A549 treated with dexamethasone at 1 μM for 4 hours (cell line): ENCODE data around the gene SHF. TPM values are rescaled to one million over a fixed set of nuclear protein-coding genes. Genes with fewer than 3 reads are reported as not detected.

Experiments used
- total RNA-seq: library from RNA; stranded (reverse); fragments of 200-300 nt; extraction: Qiagen RNA extraction; gene quantifications from 5 replicates; pipeline ENCODE4 v1.2.3, GENCODE V29; 2022

Gene SHF, protein sequence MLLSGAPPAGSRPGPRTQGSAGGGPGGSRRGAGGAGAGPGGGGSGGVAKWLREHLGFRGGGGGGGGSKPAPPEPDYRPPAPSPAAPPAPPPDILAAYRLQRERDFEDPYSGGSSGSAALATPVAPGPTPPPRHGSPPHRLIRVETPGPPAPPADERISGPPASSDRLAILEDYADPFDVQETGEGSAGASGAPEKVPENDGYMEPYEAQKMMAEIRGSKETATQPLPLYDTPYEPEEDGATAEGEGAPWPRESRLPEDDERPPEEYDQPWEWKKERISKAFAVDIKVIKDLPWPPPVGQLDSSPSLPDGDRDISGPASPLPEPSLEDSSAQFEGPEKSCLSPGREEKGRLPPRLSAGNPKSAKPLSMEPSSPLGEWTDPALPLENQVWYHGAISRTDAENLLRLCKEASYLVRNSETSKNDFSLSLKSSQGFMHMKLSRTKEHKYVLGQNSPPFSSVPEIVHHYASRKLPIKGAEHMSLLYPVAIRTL
- total RNA-seq: 0.28 to 0.66 TPM (median 0.56 TPM) in 5 replicates

DNA sequence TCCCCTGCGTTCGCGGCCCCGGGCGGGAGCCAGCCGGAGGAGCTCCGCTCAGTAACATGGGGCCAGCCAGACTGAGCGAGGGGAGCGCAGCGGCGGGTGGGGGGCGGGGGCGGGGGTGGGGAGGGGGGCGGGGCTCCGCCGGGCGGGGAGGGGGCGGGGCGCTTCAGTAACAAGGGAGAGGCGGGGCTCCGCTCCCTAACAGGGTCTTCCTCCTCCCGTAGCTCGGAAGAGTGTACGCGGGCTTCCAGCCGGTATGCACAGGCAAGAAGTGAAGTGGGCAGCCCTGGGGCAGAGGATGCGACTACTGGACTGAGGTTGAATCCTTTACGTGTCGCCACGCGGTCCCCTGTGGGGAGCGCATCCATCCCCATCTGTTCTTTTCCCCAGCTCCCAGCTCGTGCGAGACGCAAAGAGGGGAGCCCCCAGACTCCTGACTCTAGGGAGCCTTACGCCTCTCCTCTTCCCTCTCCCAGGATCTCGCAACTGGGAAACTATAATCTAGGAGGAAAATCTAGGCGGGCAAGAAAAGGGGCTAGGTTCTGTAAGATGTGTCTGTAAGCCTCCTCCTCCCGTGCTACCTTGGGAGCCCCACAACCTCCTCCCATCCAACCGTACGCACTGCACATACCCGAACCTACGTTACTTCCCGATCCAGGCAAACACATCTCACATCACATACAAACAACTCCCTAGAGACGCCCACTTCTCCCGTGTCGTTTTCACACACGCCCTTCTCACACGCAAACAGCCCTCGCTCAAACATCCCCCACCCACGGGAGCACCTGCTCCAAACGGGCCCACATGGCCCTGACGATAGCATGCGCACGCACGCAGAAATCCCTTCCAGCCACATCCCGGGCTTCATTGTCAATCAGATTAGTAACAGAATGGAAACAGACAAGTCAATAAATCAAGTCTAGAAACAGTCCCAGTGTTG lies at the start of gene SHF:
Gene SHF (minus strand): TSS at position 73 of the 937 bp plus-strand sequence. CDS start 15 bp downstream, at position 58.

DNA sequence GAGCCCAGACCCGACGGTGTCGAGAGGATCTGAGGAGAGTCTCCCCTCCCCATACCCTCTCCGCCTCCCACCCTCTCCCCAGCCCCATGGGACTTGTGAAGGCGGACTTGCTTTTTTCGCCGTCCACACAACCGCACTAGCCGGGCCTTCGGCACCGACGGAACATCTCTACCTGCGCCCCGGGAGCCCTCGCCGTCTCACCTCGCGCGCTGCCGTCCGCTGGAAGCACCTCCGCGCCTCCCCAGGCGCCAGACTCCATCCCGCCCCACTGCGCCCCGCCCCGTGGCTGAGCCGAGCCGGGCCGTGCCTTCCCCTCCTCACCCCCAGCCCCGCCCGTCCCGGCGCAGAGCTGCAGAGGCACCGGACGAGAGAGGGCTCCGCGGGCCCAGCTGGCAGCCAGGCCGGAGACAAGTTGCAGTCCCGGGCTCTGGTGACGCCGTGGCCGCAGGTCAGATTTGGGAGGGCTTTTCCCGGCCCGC lies 58.1 kb downstream of the SHF start, which contains the start of the genes DUOX1 and DUOXA1:
Gene DUOX1 (plus strand): TSS at position 344 of the 479 bp plus-strand sequence. CDS start 1,973 bp downstream, outside the sequence.
Gene DUOXA1 (minus strand): TSS at position 229 of the 479 bp plus-strand sequence. CDS start 6,865 bp downstream, outside the sequence.

Other genes with a start within 250 kb of the SHF start
- gene TERB2, start 231.3 kb downstream of the SHF start, total RNA-seq: not detected in 5 replicates
- 28.4 to 35.3 TPM (median 32.1 TPM) in 5 replicates for gene SORD, start 164.8 kb downstream of the SHF start, total RNA-seq
- 0.03 to 0.05 TPM (median 0.04 TPM) in 4 of 5 replicates, not detected in the other for gene DUOX2, start 73.8 kb downstream of the SHF start, total RNA-seq
- gene DUOXA2, start 73.6 kb downstream of the SHF start, total RNA-seq: not detected in 5 replicates
- 0.03 to 0.27 TPM (median 0.08 TPM) in 5 replicates for gene DUOXA1, start 58.1 kb downstream of the SHF start, total RNA-seq
- 0.02 to 0.04 TPM in 2 of 5 replicates, not detected in the others for gene DUOX1, start 58.0 kb downstream of the SHF start, total RNA-seq
- gene SLC28A2, start 64.3 kb upstream of the SHF start, total RNA-seq: not detected in 5 replicates
- gene GATM, start 190.6 kb upstream of the SHF start, total RNA-seq: 2.0 to 2.8 TPM (median 2.3 TPM) in 5 replicates